A549 treated with AZD2906 at 1 μM for 4 hours (cell line): ENCODE results near the gene ZBTB24. TPM values are rescaled to one million over a fixed set of nuclear protein-coding genes. Genes with fewer than 3 reads are reported as not detected.

Experiments
- total RNA-seq: library from RNA; stranded (reverse); fragments of 200-300 nt; extraction: Qiagen RNA extraction; gene quantifications from 5 replicates; pipeline ENCODE4 v1.2.3, GENCODE V29; 2022

The ZBTB24 gene
- 4.0 to 5.6 TPM (median 4.7 TPM) in 5 replicates for total RNA-seq

DNA sequence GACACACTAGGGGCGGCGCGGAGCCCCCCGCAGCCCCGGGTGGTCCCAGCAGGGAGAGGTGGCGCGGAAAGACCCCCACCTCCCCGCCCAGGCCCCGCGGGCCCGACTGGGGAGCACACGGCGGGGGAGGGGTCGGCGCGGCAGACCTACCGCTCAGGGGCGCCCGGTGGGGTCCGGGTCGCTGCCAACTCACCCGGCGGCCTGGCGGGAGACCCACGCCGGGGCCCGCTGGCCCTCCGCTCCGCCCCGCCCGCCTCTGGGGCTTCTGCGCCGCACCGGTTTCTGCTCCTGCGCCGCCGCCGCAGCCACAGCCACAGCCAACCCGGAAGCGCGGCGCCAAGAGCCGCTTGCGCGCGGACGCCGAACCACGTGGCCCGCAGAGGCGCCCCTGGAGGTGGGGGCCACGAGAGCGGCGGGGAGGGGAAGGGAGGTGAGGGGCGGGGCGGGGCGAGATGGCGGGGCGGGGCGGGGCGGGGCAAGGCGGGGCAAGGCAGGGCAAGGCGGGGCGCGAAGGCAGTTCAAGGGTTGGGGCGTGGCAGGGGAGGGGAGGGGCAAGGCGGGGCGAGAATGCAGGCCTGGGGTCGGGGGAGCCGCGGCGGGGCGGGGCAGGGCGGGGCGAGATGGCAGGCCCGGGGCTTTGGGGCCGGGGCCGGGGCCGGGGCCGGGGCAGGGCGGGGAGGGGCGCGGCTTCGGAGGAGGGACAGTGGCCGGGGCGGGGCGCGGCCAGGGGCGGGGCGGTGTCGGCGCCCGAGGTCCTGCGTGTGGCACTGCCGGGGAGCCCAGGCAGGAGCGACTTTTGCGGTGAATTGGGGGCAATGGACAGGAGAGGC is at the start of gene ZBTB24:
Gene ZBTB24 (minus strand): TSS at position 315 of the 830 bp plus-strand sequence. CDS start 1,193 bp downstream, outside the sequence.

DNA sequence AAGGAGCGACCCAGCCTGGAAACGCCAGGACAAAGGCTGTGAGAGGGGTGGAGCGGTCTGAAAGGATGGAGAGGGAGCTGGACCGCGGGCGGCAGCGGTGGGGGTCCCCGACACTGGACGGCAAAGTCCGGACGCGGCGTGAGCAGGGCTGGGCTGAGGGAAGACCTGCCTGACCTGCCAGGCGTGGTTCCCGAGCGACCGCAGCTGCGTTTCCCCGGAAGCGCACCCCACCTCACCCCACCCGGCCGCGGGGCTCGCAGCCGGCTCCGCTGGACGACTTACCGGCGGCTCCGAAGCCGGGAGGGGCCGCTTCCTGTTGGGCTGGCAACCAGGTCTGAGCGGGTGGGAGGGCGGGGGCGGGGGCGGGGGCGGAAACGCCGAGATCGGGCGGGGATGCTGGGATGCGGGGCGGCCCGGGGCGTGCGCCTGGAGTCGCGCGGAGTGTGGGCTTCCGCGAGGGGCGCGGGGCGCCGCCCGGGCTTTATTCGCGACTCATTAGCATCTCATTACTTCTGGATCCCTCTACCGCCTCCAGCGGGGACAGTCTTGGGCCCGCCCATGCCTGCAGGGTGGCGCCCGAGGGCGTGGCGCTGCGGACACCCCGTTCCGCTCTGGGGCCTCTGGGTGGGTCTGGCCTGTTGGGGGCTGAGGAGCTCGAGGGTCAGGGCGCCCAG is 27.4 kb downstream of the ZBTB24 start, which contains the start of gene MICAL1:
Gene MICAL1 (minus strand): TSS at position 336 of the 674 bp plus-strand sequence. CDS start 1,576 bp downstream, outside the sequence.

DNA sequence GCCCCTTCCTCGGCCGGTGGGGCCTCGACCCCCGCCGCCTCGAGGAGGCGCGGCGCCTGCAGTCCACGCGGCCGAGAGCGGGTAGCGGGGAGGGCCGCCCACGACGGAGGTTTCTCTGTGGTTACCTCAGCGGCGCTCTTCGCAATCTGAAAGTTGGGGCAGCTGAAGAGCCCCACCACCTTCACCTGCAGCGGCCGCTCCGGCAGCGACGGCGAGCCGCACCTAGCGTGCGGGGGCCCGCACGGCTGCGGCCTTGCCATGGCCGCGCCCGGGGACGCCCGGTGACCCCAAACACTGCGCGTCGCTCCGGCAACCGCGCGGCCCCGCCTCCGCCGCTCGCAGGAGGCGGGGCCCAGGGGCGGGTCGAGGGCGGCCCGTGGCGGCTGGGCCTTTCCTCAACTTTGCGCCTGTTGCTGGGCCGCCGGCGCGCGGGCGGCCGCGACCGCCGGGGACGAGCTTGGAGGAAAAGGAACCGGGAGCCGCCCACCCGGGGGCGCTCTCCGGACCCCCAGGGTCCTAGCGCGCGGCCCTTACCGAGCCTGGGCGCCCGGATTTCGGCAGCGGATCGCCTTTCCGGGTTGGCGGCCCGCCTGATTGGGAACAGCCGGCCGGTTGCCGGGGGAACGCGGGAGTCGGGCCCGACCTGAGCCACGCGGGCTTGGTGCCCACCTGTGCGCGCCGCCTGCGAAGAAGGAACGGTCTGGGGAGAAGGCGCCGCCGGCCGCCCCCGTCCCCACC is 42.5 kb downstream of the ZBTB24 start, which contains the start of the genes PPIL6 and SMPD2:
Gene PPIL6 (minus strand): TSS at position 298 of the 738 bp plus-strand sequence. CDS start 38 bp downstream, at position 260.
Gene SMPD2 (plus strand): TSS at position 394 of the 738 bp plus-strand sequence. CDS start 398 bp downstream, outside the sequence.

Other genes starting within 250 kb of the ZBTB24 start
- gene CD164, start 100.8 kb downstream of the ZBTB24 start, total RNA-seq: 96.5 to 110 TPM (median 108 TPM) in 5 replicates
- 3.1 to 3.7 TPM (median 3.5 TPM) in 5 replicates for gene PPIL6, start 42.6 kb downstream of the ZBTB24 start, total RNA-seq
- gene SMPD2, start 42.5 kb downstream of the ZBTB24 start, total RNA-seq: 13.3 to 15.8 TPM (median 14.5 TPM) in 5 replicates
- gene MICAL1, start 27.4 kb downstream of the ZBTB24 start, total RNA-seq: 12.1 to 20.2 TPM (median 16.0 TPM) in 5 replicates
- gene AK9, start 208.0 kb upstream of the ZBTB24 start, total RNA-seq: 1.0 to 2.2 TPM (median 1.2 TPM) in 5 replicates
- 3.4 to 5.7 TPM (median 4.3 TPM) in 5 replicates for gene FIG4, start 208.1 kb upstream of the ZBTB24 start, total RNA-seq